ENCODE data around the gene ORC1.
A peak's percentile ranks its signal among the peaks of the same experiment; 100 is the strongest.

The ORC1 gene

DNA sequence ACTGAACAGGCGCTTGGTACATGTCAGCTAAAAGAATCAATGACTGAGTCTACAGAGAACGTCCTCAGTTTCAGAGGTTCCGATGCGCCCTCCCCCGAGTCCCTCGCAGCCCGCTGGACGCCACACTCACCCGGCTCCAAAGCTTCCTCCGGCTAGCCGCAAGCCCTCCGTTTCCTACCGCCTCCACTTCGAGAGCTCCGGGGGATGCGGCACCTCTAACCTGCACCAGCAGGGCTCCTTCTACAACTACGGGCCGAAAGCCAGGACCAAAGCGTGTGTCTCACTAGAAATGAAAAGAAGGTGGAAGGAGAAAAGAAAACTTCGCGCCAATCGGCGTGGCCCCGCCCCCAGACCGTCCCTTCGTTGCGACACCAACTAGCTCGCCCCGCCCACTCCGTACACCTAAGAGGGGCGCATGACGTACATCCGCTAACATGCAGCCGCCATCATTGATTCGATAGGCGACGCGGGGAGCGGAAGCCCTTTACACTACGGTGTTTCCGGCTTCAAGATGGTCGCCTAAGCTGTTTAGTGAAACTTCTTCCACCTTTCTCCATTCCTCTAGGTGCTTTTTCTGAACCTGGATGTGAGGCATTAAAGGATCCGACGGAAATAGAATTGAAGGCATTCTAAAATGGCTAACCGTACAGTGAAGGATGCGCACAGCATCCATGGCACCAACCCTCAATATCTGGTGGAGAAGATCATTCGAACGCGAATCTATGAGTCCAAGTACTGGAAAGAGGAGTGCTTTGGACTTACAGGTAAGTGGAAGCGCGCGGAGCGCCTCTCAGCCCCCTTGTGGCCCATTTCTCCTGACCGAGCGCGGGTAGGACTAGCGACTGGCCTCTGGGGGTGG is at the start of gene ORC1, which contains the start of gene PRPF38A:
Gene ORC1 (minus strand): TSS at position 308 of the 859 bp plus-strand sequence. CDS start 2,200 bp downstream, outside the sequence.
Gene PRPF38A (plus strand): TSS at position 487 of the 859 bp plus-strand sequence. CDS start 148 bp downstream, at position 635.
- DNase-seq (ENCODE audit: low spot score) = peak; percentile 98

- DNase-seq (ENCODE audit: low spot score) = no peak
Observed at GRCh38 chr1:52444463-52444862, 40.2 kb upstream of the ORC1 start.

GRCh38 chr1:52439976-52440375 is 35.8 kb upstream of the ORC1 start:
- no peak for DNase-seq (ENCODE audit: low spot score)

DNA sequence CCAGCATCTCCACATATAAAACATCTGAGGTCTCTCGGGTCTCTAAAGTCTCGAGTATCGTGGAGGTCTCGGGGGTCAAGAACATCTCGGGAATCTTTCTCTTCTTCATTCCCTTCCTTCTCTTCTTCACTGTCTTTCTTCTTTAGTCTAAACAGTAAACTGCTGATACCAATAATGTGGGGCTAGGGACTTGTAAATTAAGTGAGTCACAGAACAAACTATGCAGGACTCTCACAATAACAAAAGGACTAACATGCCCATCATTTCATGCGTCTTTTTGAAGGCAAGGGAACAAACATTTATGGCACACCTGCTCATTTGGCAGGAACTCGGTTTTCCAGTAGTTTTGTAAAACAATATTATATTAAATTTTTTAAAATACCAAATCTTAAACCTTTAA is 32.6 kb upstream of the ORC1 start:
- no peak for DNase-seq (ENCODE audit: low spot score)

DNA sequence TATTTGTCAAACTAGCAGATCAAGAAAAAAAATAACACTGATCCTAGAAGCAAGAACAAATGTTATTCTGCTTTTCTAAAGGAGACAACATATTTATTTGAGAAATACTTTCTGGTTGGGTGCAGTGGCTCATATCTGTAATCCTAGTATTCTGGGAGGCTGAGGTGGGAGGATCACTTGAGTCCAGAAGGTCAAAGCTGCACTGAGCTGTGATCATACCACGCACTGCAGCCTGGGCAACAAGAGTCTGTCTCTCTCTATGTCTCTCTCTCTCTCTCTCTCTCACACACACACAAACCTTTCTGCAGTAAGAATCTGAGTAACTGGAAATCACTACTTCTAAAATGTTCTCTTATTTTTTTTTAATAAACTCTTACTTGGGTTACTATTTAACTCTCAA is 31.4 kb upstream of the ORC1 start:
- DNase-seq (ENCODE audit: low spot score) = no peak

- no peak for DNase-seq (ENCODE audit: low spot score)
Observed at GRCh38 chr1:52435211-52435610, 31.0 kb upstream of the ORC1 start.

DNA sequence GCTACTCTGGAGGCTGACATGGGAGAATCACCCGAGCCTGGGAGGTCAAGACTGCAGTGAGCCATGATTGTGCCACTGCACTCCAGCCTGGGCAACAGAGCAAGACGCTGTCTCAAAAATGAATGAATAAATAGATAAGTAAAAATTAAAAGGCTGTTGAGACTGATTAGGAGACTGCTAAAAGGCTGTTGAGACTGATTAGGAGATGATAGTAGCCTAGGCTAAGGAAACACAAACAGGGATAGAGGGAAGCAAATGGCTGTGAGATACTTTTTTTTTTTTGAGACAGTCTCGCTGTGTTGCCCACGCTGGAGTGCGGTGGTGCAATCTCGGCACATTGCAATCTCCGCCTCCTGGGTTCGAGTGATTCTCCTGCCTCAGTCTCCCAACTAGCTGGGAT is 28.6 kb upstream of the ORC1 start:
- DNase-seq (ENCODE audit: low spot score) = no peak

- DNase-seq (ENCODE audit: low spot score) = no peak
Observed at GRCh38 chr1:52427152-52427551, 22.9 kb upstream of the ORC1 start.

GRCh38 chr1:52426371-52426770 is 22.1 kb upstream of the ORC1 start:
- no peak for DNase-seq (ENCODE audit: low spot score)

DNA sequence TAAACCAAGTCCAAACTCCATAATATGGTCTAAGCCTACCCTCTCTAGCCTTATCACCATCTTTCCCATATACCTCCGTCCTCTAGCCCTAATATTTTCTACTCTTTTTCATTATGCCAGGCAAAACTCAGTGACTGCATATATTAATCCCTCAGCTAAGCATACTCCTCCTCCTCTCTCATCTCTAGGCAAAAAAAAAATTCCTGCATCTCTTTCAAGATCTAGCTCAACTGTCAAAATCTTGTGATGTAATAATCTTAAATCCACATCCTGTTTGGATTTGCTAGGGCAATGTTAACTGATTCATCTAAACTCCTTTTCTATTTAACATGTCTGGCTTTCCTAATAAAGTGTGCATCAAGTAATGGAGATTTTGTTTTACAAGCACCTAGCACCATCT is 20.6 kb upstream of the ORC1 start:
- DNase-seq (ENCODE audit: low spot score) = no peak

DNA sequence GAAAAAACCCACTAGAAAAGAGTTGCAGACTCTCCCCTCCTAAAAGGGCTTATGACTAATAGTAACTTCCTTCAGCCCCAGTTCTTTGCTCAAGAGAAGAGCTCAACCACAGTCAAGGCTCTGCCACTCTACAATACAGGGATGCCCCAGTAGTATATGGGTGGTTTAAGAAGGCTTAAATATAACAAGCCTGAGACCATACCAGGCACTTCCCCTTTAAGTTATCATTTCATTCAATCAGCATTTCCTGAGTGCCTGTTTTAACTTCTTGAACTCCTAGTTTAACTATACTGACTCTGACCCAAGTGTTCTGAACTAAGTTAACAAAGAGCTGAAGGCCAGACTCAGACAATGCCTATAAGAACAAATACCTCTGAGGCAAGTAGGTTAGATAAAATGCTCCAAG is 20.0 kb upstream of the ORC1 start:
- no peak for DNase-seq (ENCODE audit: low spot score)

GRCh38 chr1:52423771-52424170 is 19.5 kb upstream of the ORC1 start:
- no peak for DNase-seq (ENCODE audit: low spot score)

- DNase-seq (ENCODE audit: low spot score) = no peak
Observed at GRCh38 chr1:52423055-52423454, 18.8 kb upstream of the ORC1 start.

GRCh38 chr1:52420713-52421112 is 16.5 kb upstream of the ORC1 start:
- DNase-seq (ENCODE audit: low spot score) = no peak

- DNase-seq (ENCODE audit: low spot score) = no peak
Observed at GRCh38 chr1:52416811-52417210, 12.6 kb upstream of the ORC1 start.

- DNase-seq (ENCODE audit: low spot score) = no peak
Observed at GRCh38 chr1:52414942-52415341, 10.7 kb upstream of the ORC1 start.

DNA sequence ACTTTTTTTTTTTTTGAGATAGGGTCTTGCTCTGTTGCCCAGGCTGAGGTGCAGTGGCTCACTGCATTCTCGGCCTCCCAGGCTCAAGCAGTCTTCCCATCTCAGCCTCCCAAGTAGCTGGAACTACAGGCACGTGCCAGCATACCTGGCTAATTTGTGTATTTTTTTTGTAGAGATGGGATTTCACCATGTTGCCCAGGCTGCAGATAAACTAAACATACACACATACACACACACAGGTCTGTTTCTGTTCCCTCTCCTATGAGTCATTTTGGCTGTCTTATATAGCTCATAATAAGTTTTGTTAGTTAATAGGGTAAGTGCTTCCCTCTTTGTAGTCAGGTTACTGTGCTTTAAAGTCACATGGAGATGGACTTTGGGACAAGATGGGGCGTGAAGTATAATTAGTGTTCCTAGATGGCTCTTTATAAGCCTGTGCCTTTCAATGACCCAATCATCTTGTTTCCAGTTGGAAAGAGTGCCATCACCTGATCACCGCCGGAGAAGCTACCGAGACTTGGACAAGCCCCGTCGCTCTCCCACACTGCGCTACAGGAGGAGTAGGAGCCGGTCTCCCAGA is 9.3 kb upstream of the ORC1 start:
- DNase-seq (ENCODE audit: low spot score) = no peak

- DNase-seq (ENCODE audit: low spot score) = no peak
Observed at GRCh38 chr1:52404975-52405338, 734 bp upstream of the ORC1 start.

- DNase-seq (ENCODE audit: low spot score) = peak; percentile 73
Observed at GRCh38 chr1:52403566-52404115, 582 bp downstream of the ORC1 start.

GRCh38 chr1:52402860-52403240 is 1.4 kb downstream of the ORC1 start:
- DNase-seq (ENCODE audit: low spot score) = no peak

GRCh38 chr1:52400131-52400530 is 4.1 kb downstream of the ORC1 start:
- DNase-seq (ENCODE audit: low spot score) = no peak

- DNase-seq (ENCODE audit: low spot score) = no peak
Observed at GRCh38 chr1:52399629-52400028, 4.6 kb downstream of the ORC1 start.

DNA sequence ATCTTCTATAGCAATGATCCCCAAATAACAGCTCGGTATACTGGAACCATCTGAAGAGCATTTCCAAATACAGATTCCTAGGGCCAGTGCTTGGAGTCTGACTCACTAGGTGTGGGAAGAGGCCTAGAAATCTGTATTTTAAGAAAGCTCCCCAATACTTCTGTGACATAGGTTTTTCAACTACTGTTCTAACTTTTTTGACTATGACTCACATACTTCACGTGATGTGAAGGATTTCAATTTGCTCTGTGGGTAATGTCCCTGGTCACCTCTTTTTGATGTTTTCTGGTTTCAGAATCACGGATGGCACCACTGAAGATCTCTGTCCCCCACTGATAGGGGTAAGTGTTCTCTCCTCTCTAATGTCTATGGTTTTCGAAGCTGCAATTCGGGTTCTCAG is 11.0 kb downstream of the ORC1 start:
- DNase-seq (ENCODE audit: low spot score) = no peak

All from iPS-NIHi11 (cell line).